Osteoblast (primary cell): ENCODE results near the gene HK1. TPM values are rescaled to one million over a fixed set of nuclear protein-coding genes. Genes with fewer than 3 reads are reported as not detected.

ENCODE experiments used
- DNase-seq: peaks from one replicate; pipeline ENCODE4 v3.0.0; 2011; ENCODE audit warnings: low spot score, mixed read lengths; ENCODE audit not compliant: insufficient read length; ENCODE audit errors: missing footprints
- H2AFZ ChIP-seq: 2 replicates; pipeline ENCODE4 v1.6.0; 2011; ENCODE audit warnings: mild to moderate bottlenecking, low read length
- H3K27ac ChIP-seq: 2 replicates; pipeline ENCODE4 v1.5.1; 2011; ENCODE audit warnings: mild to moderate bottlenecking, low read depth, low read length, moderate library complexity
- H3K27me3 ChIP-seq: 2 replicates; pipeline ENCODE4 v1.6.0; 2012; ENCODE audit warnings: mild to moderate bottlenecking, control low read depth, inconsistent platforms, low read length, moderate library complexity; ENCODE audit not compliant: insufficient read depth
- H3K36me3 ChIP-seq: 2 replicates; pipeline ENCODE4 v1.5.1; 2011; ENCODE audit warnings: mild to moderate bottlenecking, low read length, control low read depth, moderate library complexity; ENCODE audit not compliant: insufficient read depth
- H3K4me1 ChIP-seq: 2 replicates; pipeline ENCODE4 v1.5.1; 2011; ENCODE audit warnings: mild to moderate bottlenecking, low read length, control low read depth, moderate library complexity; ENCODE audit not compliant: insufficient read depth
- H3K4me2 ChIP-seq: 2 replicates; pipeline ENCODE4 v1.6.0; 2011; ENCODE audit warnings: mild to moderate bottlenecking, low read length; ENCODE audit not compliant: insufficient read depth
- H3K4me3 ChIP-seq: fragments of 200-600 bp; sonication (generic); 3 replicates; pipeline ENCODE4 v1.5.1; 2012; ENCODE audit warnings: mild to moderate bottlenecking, low read length, inconsistent platforms; ENCODE audit not compliant: insufficient read depth
- H3K79me2 ChIP-seq: 2 replicates; pipeline ENCODE4 v1.6.0; 2012; ENCODE audit warnings: mild to moderate bottlenecking, low read length, control low read depth, inconsistent platforms; ENCODE audit not compliant: insufficient read depth
- H3K9me3 ChIP-seq: 2 replicates; pipeline ENCODE4 v1.5.1; 2011; ENCODE audit warnings: low read depth, low read length, control low read depth
- H4K20me1 ChIP-seq: 2 replicates; pipeline ENCODE4 v1.6.0; 2012; ENCODE audit warnings: mild to moderate bottlenecking, low read length, control low read depth; ENCODE audit not compliant: insufficient read depth
- CTCF ChIP-seq: IDR thresholded peaks from 2 replicates; pipeline ENCODE4 v1.5.1; 2011; ENCODE audit warnings: mild to moderate bottlenecking, low read depth, low read length, moderate library complexity; ENCODE audit errors: extremely low read depth
- total RNA-seq: library from RNA; depleted of rRNA; stranded (reverse); fragments of >200 nt; gene quantifications from 2 replicates; pipeline ENCODE4 v1.2.3, GENCODE V29; 2012

Gene HK1
- total RNA-seq, 1 donor = 111 TPM

GRCh38 chr10:69439350-69439739 lies 161.0 kb downstream of the HK1 start:
- Histone ChIP-seq H2AFZ (no peak overlapping the region), H3K79me2 (no peaks in the 10 kb centered on the region), H3K4me2 (no peak overlapping the region), H3K9me3 (no peaks in the 10 kb centered on the region), H3K27me3 (no peaks in the 10 kb centered on the region), H4K20me1 (no peaks in the 10 kb centered on the region), H3K27ac (no peak overlapping the region), H3K4me3 (no peak overlapping the region), H3K36me3 (no peaks in the 10 kb centered on the region), H3K4me1 (peaks cover 28% of the 10 kb centered on the region)
- TF ChIP-seq CTCF = no peak
- no peak for DNase-seq

- Histone ChIP-seq H3K36me3 (no peaks in the 10 kb centered on the region), H3K4me1 (peaks cover 29% of the 10 kb centered on the region), H2AFZ (no peak overlapping the region), H4K20me1 (no peaks in the 10 kb centered on the region), H3K4me3 (no peak overlapping the region), H3K9me3 (no peaks in the 10 kb centered on the region), H3K27me3 (no peaks in the 10 kb centered on the region), H3K79me2 (no peaks in the 10 kb centered on the region), H3K27ac (no peak overlapping the region), H3K4me2 (peak overlapping the region; percentile 30)
- TF ChIP-seq CTCF = no peak
- no peak for DNase-seq
Observed at GRCh38 chr10:69439813-69440506, 161.7 kb downstream of the HK1 start.

- H3K79me2 ChIP-seq = no peaks in the 10 kb centered on the region
- no peaks in the 10 kb centered on the region for H4K20me1 ChIP-seq
- H3K9me3 ChIP-seq = no peaks in the 10 kb centered on the region
- H3K27me3 ChIP-seq = no peaks in the 10 kb centered on the region
- H3K4me1 ChIP-seq = peaks cover 47% of the 10 kb centered on the region
- no peak overlapping the region for H3K4me3 ChIP-seq
- H2AFZ ChIP-seq = no peak overlapping the region
- no peak overlapping the region for H3K27ac ChIP-seq
- no peak for TF ChIP-seq CTCF
- no peak for DNase-seq
- H3K4me2 ChIP-seq = no peak overlapping the region
- H3K36me3 ChIP-seq = no peaks in the 10 kb centered on the region
Observed at GRCh38 chr10:69443354-69443753, 165.1 kb downstream of the HK1 start.

- no peaks in the 10 kb centered on the region for H4K20me1 ChIP-seq
- peaks cover 33% of the 10 kb centered on the region for H3K4me1 ChIP-seq
- H3K36me3 ChIP-seq = no peaks in the 10 kb centered on the region
- H3K27me3 ChIP-seq = no peaks in the 10 kb centered on the region
- TF ChIP-seq CTCF = no peak
- no peak overlapping the region for H3K4me2 ChIP-seq
- no peaks in the 10 kb centered on the region for H3K9me3 ChIP-seq
- DNase-seq = no peak
- no peak overlapping the region for H2AFZ ChIP-seq
- no peak overlapping the region for H3K27ac ChIP-seq
- no peaks in the 10 kb centered on the region for H3K79me2 ChIP-seq
- no peak overlapping the region for H3K4me3 ChIP-seq
Observed at GRCh38 chr10:69445041-69445440, 166.7 kb downstream of the HK1 start.
